OCI-LY7 (cell line): ENCODE data around the gene CNDP2. TPM values are rescaled to one million over a fixed set of nuclear protein-coding genes. Genes with fewer than 3 reads are reported as not detected.

Experiments
- BruUV-seq: library from RNA; stranded (reverse); fragments of 400-500 nt; replicated peaks from 2 replicates; lab custom pipeline; 2021; lab: Mats Ljungman, UMichigan
- CTCF ChIA-PET: fragments of 300-600 bp; sonication (Branson Sonifier 250); formaldehyde crosslinking; loops from one replicate; lab custom pipeline; 2022; ENCODE audit warnings: antibody characterized with exemption; ENCODE audit not compliant: unreplicated experiment; lab: Charles Lee
- POLR2A ChIA-PET: fragments of 300-600 bp; sonication (Branson Sonifier 250); formaldehyde crosslinking; loops from one replicate; lab custom pipeline; 2022; ENCODE audit warnings: antibody characterized with exemption; lab: Charles Lee
- DNase-seq: peaks from one replicate; pipeline ENCODE4 v3.0.0-alpha.2; 2015; ENCODE audit warnings: low spot score
- H2AFZ ChIP-seq: fragments of 200-600 bp; sonication (generic), shearing (Covaris generic); 2 replicates; pipeline ENCODE4 v1.6.1; 2014; ENCODE audit warnings: mild to moderate bottlenecking, antibody characterized with exemption, low read length, moderate library complexity
- H3K27ac ChIP-seq: fragments of 200-600 bp; sonication (generic); 2 replicates; pipeline ENCODE4 v1.5.1; 2014; ENCODE audit warnings: mixed run types, low read depth, mild to moderate bottlenecking, moderate library complexity, low read length, inconsistent platforms; ENCODE audit not compliant: poor library complexity, severe bottlenecking
- H3K36me3 ChIP-seq: fragments of 200-600 bp; sonication (generic); 2 replicates; pipeline ENCODE4 v1.6.1; 2014; ENCODE audit warnings: mild to moderate bottlenecking, antibody characterized with exemption, low read length, moderate library complexity, mixed read lengths; ENCODE audit not compliant: insufficient read depth
- H3K4me1 ChIP-seq: fragments of 200-600 bp; sonication (generic); 2 replicates; pipeline ENCODE4 v1.5.1; 2014; ENCODE audit warnings: mild to moderate bottlenecking, low read length; ENCODE audit not compliant: insufficient read depth, poor library complexity, severe bottlenecking
- H3K4me2 ChIP-seq: fragments of 200-600 bp; sonication (generic); 2 replicates; pipeline ENCODE4 v1.6.1; 2014; ENCODE audit warnings: mild to moderate bottlenecking, low read length
- H3K4me3 ChIP-seq: fragments of 200-600 bp; sonication (generic); 2 replicates; pipeline ENCODE4 v1.5.1; 2014; ENCODE audit warnings: mild to moderate bottlenecking, low read depth, low read length; ENCODE audit not compliant: poor library complexity, severe bottlenecking
- H3K79me2 ChIP-seq: fragments of 200-600 bp; sonication (generic); 2 replicates; pipeline ENCODE4 v1.6.1; 2016; ENCODE audit warnings: low read depth, mild to moderate bottlenecking, low read length, moderate library complexity, mixed read lengths; ENCODE audit not compliant: insufficient read depth
- H3K9me2 ChIP-seq: fragments of 200-600 bp; sonication (generic); 2 replicates; pipeline ENCODE4 v1.6.1; 2016; ENCODE audit warnings: mild to moderate bottlenecking, low read length, mixed read lengths; ENCODE audit not compliant: insufficient read depth
- H3K9me3 ChIP-seq: fragments of 200-600 bp; sonication (generic); 2 replicates; pipeline ENCODE4 v1.6.1; 2014; ENCODE audit warnings: mild to moderate bottlenecking, mixed run types, low read length, mixed read lengths
- H4K20me1 ChIP-seq: fragments of 200-600 bp; sonication (generic); 2 replicates; pipeline ENCODE4 v1.6.1; 2014; ENCODE audit warnings: mild to moderate bottlenecking, antibody characterized with exemption, low read length, moderate library complexity, mixed read lengths; ENCODE audit not compliant: insufficient read depth
- CTCF ChIP-seq: fragments of 200-600 bp; sonication (generic); conservative IDR thresholded peaks from 2 replicates; pipeline ENCODE4 v1.5.1; 2014; ENCODE audit warnings: mild to moderate bottlenecking, antibody characterized with exemption, low read length, moderate library complexity, mixed read lengths
- EZH2phosphoT487 ChIP-seq: fragments of 200-600 bp; sonication (generic); IDR thresholded peaks from 2 replicates; pipeline ENCODE4 v1.6.1; 2018; ENCODE audit warnings: low read depth, borderline replicate concordance, mild to moderate bottlenecking, mixed run types, antibody characterized with exemption, low read length, moderate library complexity, mixed read lengths
- intact Hi-C: fragments of 100-400 bp; cut with micrococcal nuclease; formaldehyde crosslinking; loops from one replicate; pipeline ENCODE4 v1.10.0; 2022; ENCODE audit not compliant: unreplicated experiment
- total RNA-seq, 2 experiments: library from RNA; depleted of rRNA in 1 of 2; stranded (reverse); fragments of >200 nt in 1 of 2; shearing (Covaris generic) in 1 of 2; gene quantifications; 2 replicates each; pipeline ENCODE4 v1.2.3, GENCODE V29; 2014 to 2022

Gene CNDP2
- total RNA-seq, 2 experiments from 2014 or later: 28.5 to 94.8 TPM

GRCh38 chr18:74453016-74453566 lies 43.1 kb upstream of the CNDP2 start:
- H3K4me3 ChIP-seq: no peak overlapping the region
- intact Hi-C loops: no loop called here
- H3K36me3 ChIP-seq: no peaks in the 10 kb centered on the region
- no peaks in the 10 kb centered on the region for H3K79me2 ChIP-seq
- no peak overlapping the region for H3K27ac ChIP-seq
- BruUV-seq: no TSS peak
- TF ChIP-seq EZH2phosphoT487: no peak
- no peak for TF ChIP-seq CTCF
- H3K4me1 ChIP-seq: no peaks in the 10 kb centered on the region
- no peaks in the 10 kb centered on the region for H3K9me3 ChIP-seq
- CTCF ChIA-PET: no interaction called here
- POLR2A ChIA-PET: no interaction called here
- H4K20me1 ChIP-seq: no peaks in the 10 kb centered on the region
- H3K9me2 ChIP-seq: no peaks in the 10 kb centered on the region
- H3K4me2 ChIP-seq: no peak overlapping the region
- DNase-seq: no peak
- no peak overlapping the region for H2AFZ ChIP-seq

GRCh38 chr18:74453642-74454198 lies 42.4 kb upstream of the CNDP2 start:
- intact Hi-C loops: no loop called here
- H3K4me2 ChIP-seq: no peak overlapping the region
- BruUV-seq: no TSS peak
- H3K79me2 ChIP-seq: no peaks in the 10 kb centered on the region
- H3K9me3 ChIP-seq: no peaks in the 10 kb centered on the region
- no peaks in the 10 kb centered on the region for H4K20me1 ChIP-seq
- no peak for DNase-seq
- H2AFZ ChIP-seq: no peak overlapping the region
- ChIA-PET POLR2A (no interaction called here), CTCF (no interaction called here)
- H3K4me1 ChIP-seq: no peaks in the 10 kb centered on the region
- no peak for TF ChIP-seq CTCF
- no peak for TF ChIP-seq EZH2phosphoT487
- no peaks in the 10 kb centered on the region for H3K9me2 ChIP-seq
- H3K4me3 ChIP-seq: no peak overlapping the region
- no peak overlapping the region for H3K27ac ChIP-seq
- no peaks in the 10 kb centered on the region for H3K36me3 ChIP-seq

- POLR2A ChIA-PET: no interaction called here
- H3K27ac ChIP-seq: no peak overlapping the region
- no peak overlapping the region for H2AFZ ChIP-seq
- no peak overlapping the region for H3K4me3 ChIP-seq
- H3K9me3 ChIP-seq: no peaks in the 10 kb centered on the region
- no peak overlapping the region for H3K4me2 ChIP-seq
- intact Hi-C loops: no loop called here
- no peak for TF ChIP-seq EZH2phosphoT487
- no peak for TF ChIP-seq CTCF
- H3K36me3 ChIP-seq: no peaks in the 10 kb centered on the region
- no peaks in the 10 kb centered on the region for H3K9me2 ChIP-seq
- DNase-seq: no peak
- no peaks in the 10 kb centered on the region for H3K4me1 ChIP-seq
- BruUV-seq: no TSS peak
- CTCF ChIA-PET: no interaction called here
- no peaks in the 10 kb centered on the region for H3K79me2 ChIP-seq
- no peaks in the 10 kb centered on the region for H4K20me1 ChIP-seq
These were observed 41.8 kb upstream of the CNDP2 start for GRCh38 chr18:74454279-74454751.
